ENCODE data around the gene SPG7. TPM values are rescaled to one million over a fixed set of nuclear protein-coding genes. Genes with fewer than 3 reads are reported as not detected.

The SPG7 gene
- total RNA-seq, 2 experiments from 2014 or later: 78.6 to 79.8 TPM

- no peaks in the 10 kb centered on the region for H3K36me3 Mint-ChIP-seq (ENCODE audit: low read depth)
- POLR2A ChIA-PET: interaction anchor here (1.2 kb wide), 2 partner anchors 14 to 24 kb away, joined by 3 to 4 read pairs; no protein-coding TSS in a partner anchor
- intact Hi-C loops (cut with micrococcal nuclease): no loop called here
- no peak for TF ChIP-seq CTCF (IDR thresholded peaks at IDR 0.05)
- DNase-seq: no peak
- H3K27ac Mint-ChIP-seq: no peak overlapping the region
- ATAC-seq: no peak
- peaks cover 1% of the 10 kb centered on the region for H3K4me1 Mint-ChIP-seq (ENCODE audit: low read depth)
- no peak overlapping the region for H3K4me3 Mint-ChIP-seq
- CTCF ChIA-PET: interaction anchor here (0.7 kb wide), 1 partner anchor 9 kb away, joined by 3 read pairs; no protein-coding TSS in a partner anchor
- peaks cover 3% of the 10 kb centered on the region for H3K9me3 Mint-ChIP-seq
- H3K27me3 Mint-ChIP-seq: no peaks in the 10 kb centered on the region
These were observed 80.4 kb downstream of the SPG7 start for GRCh38 chr16:89588413-89589109.

- Mint-ChIP-seq H3K27me3 (no peaks in the 10 kb centered on the region), H3K36me3 (ENCODE audit: low read depth) (no peaks in the 10 kb centered on the region), H3K4me1 (ENCODE audit: low read depth) (peaks cover 7% of the 10 kb centered on the region), H3K9me3 (peaks cover 3% of the 10 kb centered on the region), H3K27ac (no peak overlapping the region), H3K4me3 (no peak overlapping the region)
- intact Hi-C loops (cut with micrococcal nuclease): no loop called here
- TF ChIP-seq CTCF (IDR thresholded peaks at IDR 0.05): no peak
- POLR2A ChIA-PET: interaction anchor here (1.2 kb wide), 2 partner anchors 13 to 25 kb away, joined by 3 to 4 read pairs; no protein-coding TSS in a partner anchor
- DNase-seq (no peak), ATAC-seq (no peak)
- CTCF ChIA-PET: interaction anchor here (0.7 kb wide), 1 partner anchor 9 kb away, joined by 3 read pairs; no protein-coding TSS in a partner anchor
These were observed 81.2 kb downstream of the SPG7 start for GRCh38 chr16:89589241-89589926.

- Mint-ChIP-seq H3K27me3 (no peaks in the 10 kb centered on the region), H3K9me3 (no peaks in the 10 kb centered on the region), H3K4me3 (no peak overlapping the region), H3K27ac (no peak overlapping the region), H3K4me1 (ENCODE audit: low read depth) (peaks cover 7% of the 10 kb centered on the region), H3K36me3 (ENCODE audit: low read depth) (no peaks in the 10 kb centered on the region)
- ATAC-seq (peak; percentile 83), DNase-seq (peak; percentile 58)
- no peak for TF ChIP-seq CTCF (IDR thresholded peaks at IDR 0.05)
- ChIA-PET POLR2A (no interaction called here), CTCF (no interaction called here)
- intact Hi-C loops (cut with micrococcal nuclease): no loop called here
These were observed 85.6 kb downstream of the SPG7 start for GRCh38 chr16:89593841-89594240.

- Mint-ChIP-seq H3K27ac (no peak overlapping the region), H3K4me1 (ENCODE audit: low read depth) (peaks cover 7% of the 10 kb centered on the region)
- CTCF ChIA-PET: no interaction called here
These were observed 87.3 kb downstream of the SPG7 start for GRCh38 chr16:89595330-89596060.

More at GRCh38 chr16:89595330-89596060, 87.3 kb downstream of the SPG7 start:
- Mint-ChIP-seq H3K36me3 (ENCODE audit: low read depth) (no peaks in the 10 kb centered on the region), H3K27me3 (no peaks in the 10 kb centered on the region), H3K4me3 (no peak overlapping the region), H3K9me3 (no peaks in the 10 kb centered on the region)
- POLR2A ChIA-PET: no interaction called here
- no peak for TF ChIP-seq CTCF (IDR thresholded peaks at IDR 0.05)
- intact Hi-C loops (cut with micrococcal nuclease): no loop called here
- DNase-seq: no peak
- no peak for ATAC-seq
